ENCODE data around the gene KRTAP5-7.

DNA sequence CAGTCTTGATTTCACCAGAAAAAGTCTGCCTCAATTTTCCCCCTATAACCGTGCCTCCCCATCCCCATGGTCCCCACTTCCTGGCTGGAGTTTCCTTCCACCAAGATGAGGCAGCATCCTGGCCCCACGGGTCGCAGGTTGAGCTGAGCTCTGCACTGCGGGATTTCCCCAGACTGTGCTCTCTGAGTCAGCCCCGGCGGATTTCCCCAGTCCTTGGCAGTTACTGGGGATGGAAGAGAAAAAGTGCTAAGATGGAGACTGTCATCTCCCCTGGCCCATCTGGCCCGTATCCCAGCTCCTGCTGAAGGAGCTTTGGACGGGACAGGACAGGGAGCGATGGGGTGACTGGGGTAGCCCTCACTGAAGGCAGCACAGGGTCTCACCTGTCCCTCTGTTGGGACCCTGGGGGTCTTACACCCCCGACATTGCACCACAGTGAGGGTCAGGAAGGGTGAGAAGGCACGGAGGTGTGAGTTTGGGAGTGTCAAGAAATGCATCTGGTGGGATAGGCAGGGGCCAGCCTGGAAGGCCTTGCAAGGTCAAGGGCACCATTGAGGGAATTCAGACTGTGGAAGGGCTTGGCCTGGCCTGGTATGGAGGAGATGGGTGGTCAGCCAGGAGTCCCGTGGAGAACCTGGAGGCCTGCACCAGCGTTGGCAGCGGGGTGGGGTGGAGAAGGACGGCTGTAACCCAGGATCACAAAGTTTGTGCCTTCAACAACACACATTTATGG is 37.6 kb upstream of the KRTAP5-7 start:
- TF ChIP-seq CTCF (IDR thresholded peaks at IDR 0.05; ENCODE audit: poor library complexity, severe bottlenecking) (no peak), POLR2AphosphoS5 (IDR thresholded peaks at IDR 0.05) (no peak), EZH2 (IDR thresholded peaks at IDR 0.05; ENCODE audit: borderline replicate concordance, insufficient read depth, low read length, poor library complexity, severe bottlenecking) (no peak)

Measured in neural cell (in vitro differentiated cells).